BLaER1 treated with 17β-estradiol and CSF1 and Interleukin-3, amounts not matched to agents 10 nM and 100 nM (cell line): Measurements from ENCODE around the gene TMCC2.

Experiments
- H3K27ac ChIP-seq, 11 experiments: shearing (Covaris generic); formaldehyde crosslinking; 2 replicates each; pipeline ENCODE4 v1.8.1; 2022
- H3K27me3 ChIP-seq, 11 experiments: shearing (Covaris generic); formaldehyde crosslinking; 2 replicates each; pipeline ENCODE4 v1.8.1; 2022
- H3K36me3 ChIP-seq, 11 experiments: shearing (Covaris generic); formaldehyde crosslinking; 2 replicates each; pipeline ENCODE4 v1.8.1; 2022
- H3K4me1 ChIP-seq, 10 experiments: shearing (Covaris generic); formaldehyde crosslinking; 2 replicates each; pipeline ENCODE4 v1.8.1; 2022
- H3K4me2 ChIP-seq, 11 experiments: shearing (Covaris generic); formaldehyde crosslinking; 2 replicates each; pipeline ENCODE4 v1.8.1; 2022
- H3K4me3 ChIP-seq, 10 experiments: shearing (Covaris generic); formaldehyde crosslinking; 2 replicates each; pipeline ENCODE4 v1.8.1; 2022
- H3K9ac ChIP-seq, 11 experiments: shearing (Covaris generic); formaldehyde crosslinking; 2 replicates each; pipeline ENCODE4 v1.8.1; 2022
- H3K9me3 ChIP-seq, 11 experiments: shearing (Covaris generic); formaldehyde crosslinking; replicated peaks in 1 of 11; 2 replicates each; pipeline ENCODE4 v1.8.1; 2022
- H4K20me1 ChIP-seq, 11 experiments: shearing (Covaris generic); formaldehyde crosslinking; 2 replicates each; pipeline ENCODE4 v1.8.1; 2022
- Cebpa-rat ChIP-seq, 11 experiments: shearing (Covaris generic); IDR thresholded peaks; 2 replicates each; pipeline ENCODE4 v1.8.1; 2022

The TMCC2 gene

DNA sequence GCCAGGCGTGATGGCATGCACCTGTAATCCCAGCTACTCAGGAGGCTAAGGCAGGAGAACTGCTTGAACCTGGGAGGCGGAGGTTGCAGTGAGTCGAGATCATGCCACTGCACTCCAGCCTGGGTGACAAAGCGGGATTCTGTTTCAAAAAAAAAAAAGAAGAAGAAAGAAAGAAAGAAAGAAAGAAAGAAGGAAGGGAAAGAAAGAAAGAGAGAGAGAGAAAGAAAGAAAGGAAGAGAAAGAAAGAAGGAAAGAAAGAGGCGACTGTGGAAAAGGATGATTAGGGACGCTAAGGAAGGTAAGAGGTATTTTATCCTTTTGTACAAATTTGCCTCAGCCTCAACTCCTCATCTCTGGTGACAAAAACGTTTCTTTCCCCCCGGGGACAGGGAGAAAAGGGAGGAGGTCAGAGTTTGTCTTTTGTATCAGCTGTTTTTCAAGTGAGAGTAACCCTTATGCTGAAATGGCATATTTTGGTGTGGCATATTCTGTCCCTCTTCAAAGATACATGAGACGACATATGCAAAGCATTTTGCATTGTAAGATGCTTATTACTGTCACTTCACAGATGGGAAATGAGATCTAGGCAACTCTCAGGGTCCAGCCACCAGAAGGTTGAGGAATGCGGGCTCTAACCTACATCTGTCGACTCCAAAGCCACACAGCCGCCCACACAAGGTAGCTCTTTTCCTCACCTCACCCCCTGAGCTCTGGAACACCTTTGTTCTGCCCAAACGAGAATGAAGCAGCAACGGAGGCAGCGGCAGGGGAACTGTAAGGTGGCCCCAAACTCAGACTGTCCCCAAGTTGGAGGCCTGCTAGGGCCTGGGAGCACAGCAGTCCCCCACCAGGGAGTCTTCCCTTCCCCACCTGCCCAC, 55.8 kb downstream of the TMCC2 start:
- H3K27ac ChIP-seq, result peak overlapping the region; percentile 42 to 83 (median 78); a peak in 20 of 22 replicates
- peaks cover 0 to 49% (median 8%) of the 10 kb centered on the region in 11 experiments; a peak in 10 of 22 replicates for H4K20me1 ChIP-seq
- no peak overlapping the region for H3K4me3 ChIP-seq
- H3K36me3 ChIP-seq, result no peaks in the 10 kb centered on the region
- peak overlapping the region; percentile 92 to 98 (median 96) for H3K4me2 ChIP-seq
- H3K9me3 ChIP-seq, result peaks cover 0 to 4% (median 0%) of the 10 kb centered on the region in 11 experiments; a peak in 1 of 22 replicates
- peaks cover 51 to 72% (median 66%) of the 10 kb centered on the region in 10 experiments for H3K4me1 ChIP-seq
- no peak for TF ChIP-seq Cebpa-rat (IDR thresholded peaks at IDR 0.05)
- peak overlapping the region in 7 of 11 experiments; percentile 28 to 74 (median 68); a peak in 10 of 22 replicates for H3K9ac ChIP-seq
- H3K27me3 ChIP-seq, result peaks cover 18 to 40% (median 34%) of the 10 kb centered on the region in 11 experiments

DNA sequence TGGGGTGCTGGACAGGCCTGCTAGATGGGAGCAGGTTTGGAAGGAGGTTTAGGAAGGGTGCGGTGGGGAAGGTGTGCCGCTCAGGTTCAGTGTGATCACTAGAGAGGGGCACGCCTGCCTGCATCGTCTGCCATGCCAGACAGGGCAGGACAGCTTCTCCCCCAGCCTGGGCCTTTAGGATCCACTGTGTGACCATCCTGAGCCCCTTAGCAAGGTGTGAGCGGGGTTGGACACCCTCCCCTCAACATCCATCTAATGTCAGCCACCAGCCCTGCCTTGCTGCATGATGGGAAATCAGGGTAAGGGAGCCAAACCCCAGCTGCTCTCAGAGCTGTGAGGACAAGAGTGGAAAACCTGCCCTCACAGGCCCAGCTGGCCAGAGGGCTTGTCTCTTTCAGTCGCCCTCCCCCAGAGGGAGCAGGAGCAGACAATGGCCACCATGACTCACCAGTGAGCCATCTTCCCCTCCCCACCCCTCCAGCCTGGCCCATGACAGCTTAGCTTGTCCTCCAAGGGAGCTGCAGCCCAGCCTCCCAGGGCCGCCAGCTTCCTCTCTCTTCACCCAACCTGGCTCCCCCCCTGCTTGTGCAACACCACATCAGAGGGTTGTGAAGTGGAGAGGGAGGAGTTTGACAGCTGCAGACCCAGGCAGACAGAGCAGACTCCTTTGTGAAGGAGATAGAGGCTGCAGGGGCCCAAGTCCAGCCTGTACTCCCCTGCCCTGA, 56.8 kb downstream of the TMCC2 start:
- Histone ChIP-seq H3K4me1 (peaks cover 61 to 73% (median 69%) of the 10 kb centered on the region in 10 experiments), H3K4me3 (peak overlapping the region in 8 of 10 experiments; percentile 2 to 44 (median 30); a peak in 7 of 20 replicates), H3K27me3 (peaks cover 16 to 44% (median 35%) of the 10 kb centered on the region in 11 experiments), H3K36me3 (no peaks in the 10 kb centered on the region), H3K27ac (peak overlapping the region; percentile 42 to 83 (median 81); a peak in 21 of 22 replicates), H3K9ac (peak overlapping the region; percentile 52 to 77 (median 72); a peak in 20 of 22 replicates), H4K20me1 (peaks cover 0 to 55% (median 8%) of the 10 kb centered on the region in 11 experiments; a peak in 10 of 22 replicates), H3K9me3 (peaks cover 0 to 4% (median 0%) of the 10 kb centered on the region in 11 experiments; a peak in 1 of 22 replicates), H3K4me2 (peak overlapping the region; percentile 92 to 98 (median 96))
- peak; percentile 35 to 95 (median 90); a peak in 19 of 22 replicates for TF ChIP-seq Cebpa-rat (IDR thresholded peaks at IDR 0.05)

DNA sequence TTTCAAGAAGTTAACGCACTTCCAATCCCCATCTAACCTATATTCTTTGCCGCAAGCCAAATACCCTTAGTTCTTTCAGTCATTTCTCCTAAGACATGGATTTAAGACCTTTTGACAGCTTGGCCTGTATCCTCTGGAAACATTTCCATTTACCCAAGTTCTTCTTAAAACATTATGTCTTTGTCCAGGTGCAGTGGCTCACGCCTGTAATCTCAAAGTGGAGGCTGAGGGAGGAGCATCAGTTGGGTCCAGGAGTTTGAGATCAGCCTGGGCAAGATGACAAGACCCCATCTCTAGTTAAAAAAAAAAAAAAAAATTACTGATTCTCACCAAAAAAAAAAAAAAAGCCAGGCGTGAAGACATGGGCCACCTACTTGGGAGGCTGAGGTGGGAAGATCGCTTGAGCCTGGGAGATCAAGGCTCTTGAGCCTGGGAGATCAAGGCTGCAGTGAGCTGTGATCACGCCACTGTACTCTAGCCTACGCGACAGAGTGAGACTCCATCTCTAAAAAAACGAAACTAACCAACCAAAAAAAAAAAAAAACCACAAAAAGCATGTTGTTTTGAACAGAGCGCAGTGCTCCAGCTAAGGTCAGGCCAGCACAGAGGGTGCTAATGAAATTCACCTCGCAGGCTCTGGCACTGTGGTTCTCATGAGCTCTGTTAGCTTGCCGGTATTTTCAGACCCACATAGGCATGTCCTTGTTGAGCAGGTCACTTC, 57.8 kb downstream of the TMCC2 start:
- Histone ChIP-seq H4K20me1 (peaks cover 0 to 55% (median 8%) of the 10 kb centered on the region in 11 experiments; a peak in 10 of 22 replicates), H3K27me3 (peaks cover 22 to 54% (median 40%) of the 10 kb centered on the region in 11 experiments), H3K36me3 (no peaks in the 10 kb centered on the region), H3K9ac (peak overlapping the region; percentile 52 to 77 (median 72); a peak in 21 of 22 replicates), H3K4me1 (peaks cover 61 to 75% (median 69%) of the 10 kb centered on the region in 10 experiments), H3K4me2 (peak overlapping the region; percentile 92 to 98 (median 96)), H3K4me3 (peak overlapping the region in 9 of 10 experiments; percentile 2 to 44 (median 29); a peak in 14 of 20 replicates), H3K27ac (peak overlapping the region; percentile 48 to 83 (median 81); a peak in 21 of 22 replicates), H3K9me3 (peaks cover 0 to 4% (median 0%) of the 10 kb centered on the region in 11 experiments; a peak in 1 of 22 replicates)
- TF ChIP-seq Cebpa-rat (IDR thresholded peaks at IDR 0.05), result no peak

DNA sequence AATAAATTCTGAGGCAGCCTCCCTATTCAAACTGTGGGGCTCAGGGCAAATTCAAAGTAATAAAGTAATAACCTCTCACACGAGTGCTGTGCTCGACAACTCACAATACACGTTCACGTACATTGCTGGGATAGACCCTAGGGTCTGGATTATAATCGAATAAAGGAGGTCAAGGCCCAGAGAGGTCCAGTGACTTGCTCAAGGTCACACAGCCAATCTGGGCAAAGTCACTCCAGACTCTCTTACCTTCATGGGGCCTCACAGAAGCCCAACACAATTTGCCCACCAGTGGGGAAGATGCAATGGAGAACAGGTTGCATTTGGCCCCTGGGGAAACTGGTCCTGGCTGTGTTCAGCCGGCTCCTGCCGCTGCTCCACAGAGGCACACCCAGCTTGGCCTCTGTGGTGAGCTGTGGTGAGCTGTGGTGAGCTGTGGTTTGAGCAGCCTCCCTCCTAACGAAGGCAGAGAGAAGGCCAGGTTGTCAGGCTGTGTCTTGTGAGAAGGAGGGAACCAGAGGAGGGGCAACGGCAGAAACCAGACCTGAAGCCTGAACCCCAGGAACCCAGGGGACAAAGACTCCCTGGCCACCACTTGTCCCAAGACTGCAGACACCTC, 58.7 kb downstream of the TMCC2 start:
- H3K4me1 ChIP-seq, result peaks cover 61 to 81% (median 69%) of the 10 kb centered on the region in 10 experiments
- peak in 1 of 11 experiments; percentile 47; a peak in 2 of 22 replicates for TF ChIP-seq Cebpa-rat (IDR thresholded peaks at IDR 0.05)

DNA sequence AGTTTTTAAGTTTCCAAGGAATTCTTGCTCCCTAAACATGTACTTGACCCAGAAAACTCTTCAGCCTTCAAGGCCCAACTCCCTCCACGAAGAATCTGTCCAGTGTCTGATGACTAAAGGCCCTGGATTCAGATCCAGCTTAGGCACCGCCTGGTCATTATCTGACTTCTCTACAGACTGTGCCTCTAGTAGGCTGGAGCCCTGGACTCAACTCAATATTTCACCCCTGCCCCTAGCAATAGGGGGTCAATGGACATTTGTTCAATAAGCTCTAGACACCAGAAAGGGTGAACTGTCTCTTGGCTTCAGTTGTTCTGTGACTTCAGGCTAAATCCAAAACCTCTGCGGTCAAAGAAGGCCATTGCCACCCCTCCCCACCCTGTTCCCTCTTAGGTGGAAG, 59.3 kb downstream of the TMCC2 start:
- H3K9ac ChIP-seq, result peak overlapping the region; percentile 52 to 74 (median 69); a peak in 18 of 22 replicates
- H3K4me2 ChIP-seq, result peak overlapping the region; percentile 92 to 98 (median 96)
- no peaks in the 10 kb centered on the region for H3K9me3 ChIP-seq
- peak overlapping the region in 5 of 10 experiments; percentile 1 to 39 (median 30); a peak in 4 of 20 replicates for H3K4me3 ChIP-seq
- H3K27ac ChIP-seq, result peak overlapping the region; percentile 68 to 83 (median 81); a peak in 21 of 22 replicates
- peaks cover 0 to 55% (median 8%) of the 10 kb centered on the region in 11 experiments; a peak in 10 of 22 replicates for H4K20me1 ChIP-seq
- no peak for TF ChIP-seq Cebpa-rat (IDR thresholded peaks at IDR 0.05)
- H3K27me3 ChIP-seq, result peaks cover 21 to 57% (median 40%) of the 10 kb centered on the region in 11 experiments
- peaks cover 61 to 85% (median 69%) of the 10 kb centered on the region in 10 experiments for H3K4me1 ChIP-seq
- H3K36me3 ChIP-seq, result no peaks in the 10 kb centered on the region

More for the DNA sequence above, 58.7 kb downstream of the TMCC2 start:
- peak overlapping the region; percentile 92 to 98 (median 96) for H3K4me2 ChIP-seq
- H3K9ac ChIP-seq, result peak overlapping the region; percentile 52 to 77 (median 72); a peak in 20 of 22 replicates
- H3K27me3 ChIP-seq, result peaks cover 22 to 57% (median 40%) of the 10 kb centered on the region in 11 experiments
- H3K9me3 ChIP-seq, result no peaks in the 10 kb centered on the region
- peak overlapping the region; percentile 68 to 83 (median 81); a peak in 19 of 22 replicates for H3K27ac ChIP-seq
- peak overlapping the region in 7 of 10 experiments; percentile 8 to 44 (median 31); a peak in 8 of 20 replicates for H3K4me3 ChIP-seq
- no peaks in the 10 kb centered on the region for H3K36me3 ChIP-seq
- H4K20me1 ChIP-seq, result peaks cover 0 to 55% (median 8%) of the 10 kb centered on the region in 11 experiments; a peak in 10 of 22 replicates

DNA sequence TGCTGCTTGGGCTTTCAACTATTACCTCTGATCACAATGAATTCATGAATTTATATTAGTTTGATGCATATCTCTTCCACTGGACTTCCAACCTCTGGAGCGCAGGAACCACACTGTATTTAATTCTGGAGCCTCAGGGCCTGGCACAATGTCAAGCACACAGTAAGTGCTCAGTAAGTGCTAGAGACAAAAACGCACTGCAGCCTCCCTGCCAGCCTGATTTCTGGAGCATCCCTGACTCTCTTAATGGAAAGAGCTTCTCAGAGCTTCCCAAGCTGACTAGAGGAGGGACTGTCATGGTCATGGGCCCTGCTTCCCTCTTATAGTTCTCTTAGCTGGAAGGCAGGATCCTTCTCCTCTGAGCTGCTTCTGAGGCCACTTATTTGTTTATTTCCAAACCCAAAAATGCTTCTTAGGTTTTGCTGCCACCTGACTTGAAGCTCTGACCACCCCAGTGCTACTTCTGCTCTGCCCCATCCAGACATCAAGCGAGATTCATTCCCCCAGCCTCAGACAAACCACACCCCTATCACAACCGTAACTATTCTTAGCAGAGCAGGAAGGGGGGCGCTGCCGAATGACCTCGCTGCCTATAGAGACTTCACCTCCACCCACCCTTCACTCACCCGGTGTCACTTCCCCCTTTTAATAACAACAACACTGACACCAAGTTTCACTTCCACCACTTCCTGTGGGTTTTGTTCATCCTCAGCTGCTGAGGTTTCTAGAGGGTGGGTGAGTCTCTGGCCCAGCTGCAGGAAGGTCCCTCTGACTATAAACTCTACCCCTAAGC, 60.2 kb downstream of the TMCC2 start:
- peaks cover 58 to 79% (median 67%) of the 10 kb centered on the region in 10 experiments for H3K4me1 ChIP-seq
- peak overlapping the region; percentile 52 to 74 (median 69); a peak in 20 of 22 replicates for H3K9ac ChIP-seq
- H3K4me2 ChIP-seq, result peak overlapping the region; percentile 92 to 98 (median 96)
- peak overlapping the region in 8 of 10 experiments; percentile 5 to 39 (median 28); a peak in 13 of 20 replicates for H3K4me3 ChIP-seq
- H3K36me3 ChIP-seq, result no peaks in the 10 kb centered on the region
- H3K27ac ChIP-seq, result peak overlapping the region; percentile 68 to 83 (median 81); a peak in 21 of 22 replicates
- peaks cover 17 to 55% (median 39%) of the 10 kb centered on the region in 11 experiments; a peak in 21 of 22 replicates for H3K27me3 ChIP-seq
- no peak for TF ChIP-seq Cebpa-rat (IDR thresholded peaks at IDR 0.05)
- H4K20me1 ChIP-seq, result peaks cover 0 to 55% (median 8%) of the 10 kb centered on the region in 11 experiments; a peak in 10 of 22 replicates
- H3K9me3 ChIP-seq, result no peaks in the 10 kb centered on the region
